Retinal pigment epithelial cell (primary cell): ENCODE data around the gene RUNX2.
"Not testable (repeated sequence)": the region's sequence is repeated elsewhere in the genome, so short reads cannot be mapped to it uniquely, and the experiment has no call there.

Experiments used
- DNase-seq: peaks from one replicate; pipeline ENCODE4 v3.0.0-alpha.2; 2010; ENCODE audit warnings: low read depth
- H3K4me3 ChIP-seq: 2 replicates; pipeline ENCODE4 v1.5.1; 2011; ENCODE audit warnings: mild to moderate bottlenecking, low read length, control low read depth, moderate library complexity
- CTCF ChIP-seq: conservative IDR thresholded peaks from 2 replicates; pipeline ENCODE4 v1.5.1; 2011; ENCODE audit warnings: low read depth, low read length, control low read depth, inconsistent platforms

RUNX2 gene

DNA sequence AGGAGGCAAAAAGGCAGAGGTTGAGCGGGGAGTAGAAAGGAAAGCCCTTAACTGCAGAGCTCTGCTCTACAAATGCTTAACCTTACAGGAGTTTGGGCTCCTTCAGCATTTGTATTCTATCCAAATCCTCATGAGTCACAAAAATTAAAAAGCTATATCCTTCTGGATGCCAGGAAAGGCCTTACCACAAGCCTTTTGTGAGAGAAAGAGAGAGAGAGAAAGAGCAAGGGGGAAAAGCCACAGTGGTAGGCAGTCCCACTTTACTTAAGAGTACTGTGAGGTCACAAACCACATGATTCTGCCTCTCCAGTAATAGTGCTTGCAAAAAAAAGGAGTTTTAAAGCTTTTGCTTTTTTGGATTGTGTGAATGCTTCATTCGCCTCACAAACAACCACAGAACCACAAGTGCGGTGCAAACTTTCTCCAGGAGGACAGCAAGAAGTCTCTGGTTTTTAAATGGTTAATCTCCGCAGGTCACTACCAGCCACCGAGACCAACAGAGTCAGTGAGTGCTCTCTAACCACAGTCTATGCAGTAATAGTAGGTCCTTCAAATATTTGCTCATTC is at the start of gene RUNX2:
Gene RUNX2 (plus strand): TSS at position 375 of the 567 bp plus-strand sequence. CDS start 397 bp downstream, outside the sequence.
- TF ChIP-seq CTCF = no peak
- peak within 1 kb of the TSS; percentile 38 for H3K4me3 ChIP-seq
- DNase-seq = peak; percentile 90

DNA sequence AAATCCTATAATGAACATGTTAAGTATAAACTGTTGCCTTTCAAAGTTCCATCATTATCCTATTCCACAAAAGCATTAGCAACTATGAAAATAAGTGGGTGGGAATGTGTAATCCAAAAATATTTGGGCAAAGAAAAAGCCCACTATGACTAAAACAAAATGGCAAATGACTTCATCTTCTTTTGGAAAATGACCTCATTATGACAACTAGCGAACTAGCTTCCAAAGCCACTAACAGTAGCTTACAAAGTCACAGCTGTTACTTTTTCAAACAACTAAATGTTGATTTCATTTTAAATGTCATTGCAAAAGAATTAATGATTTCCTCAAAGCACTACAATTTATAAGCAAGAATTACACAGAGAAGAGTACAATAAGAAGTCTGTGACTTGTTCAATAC is 49.8 kb upstream of the RUNX2 start:
- TF ChIP-seq CTCF = no peak
- no peak overlapping the region for H3K4me3 ChIP-seq
- DNase-seq = no peak

DNA sequence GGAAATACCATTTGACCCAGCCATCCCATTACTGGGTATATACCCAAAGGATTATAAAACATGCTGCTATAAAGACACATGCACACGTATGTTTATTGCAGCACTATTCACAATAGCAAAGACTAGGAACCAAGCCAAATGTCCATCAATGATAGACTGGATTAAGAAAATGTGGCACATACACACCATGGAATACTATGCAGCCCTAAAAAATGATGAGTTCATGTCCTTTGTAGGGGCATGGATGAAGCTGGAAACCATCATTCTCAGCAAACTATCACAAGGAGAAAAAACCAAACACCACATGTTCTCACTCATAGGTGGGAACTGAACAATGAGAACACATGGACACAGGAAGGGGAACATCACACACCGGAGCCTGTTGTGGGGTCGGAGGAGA is 41.4 kb upstream of the RUNX2 start:
- not testable (repeated sequence) for H3K4me3 ChIP-seq, DNase-seq

DNA sequence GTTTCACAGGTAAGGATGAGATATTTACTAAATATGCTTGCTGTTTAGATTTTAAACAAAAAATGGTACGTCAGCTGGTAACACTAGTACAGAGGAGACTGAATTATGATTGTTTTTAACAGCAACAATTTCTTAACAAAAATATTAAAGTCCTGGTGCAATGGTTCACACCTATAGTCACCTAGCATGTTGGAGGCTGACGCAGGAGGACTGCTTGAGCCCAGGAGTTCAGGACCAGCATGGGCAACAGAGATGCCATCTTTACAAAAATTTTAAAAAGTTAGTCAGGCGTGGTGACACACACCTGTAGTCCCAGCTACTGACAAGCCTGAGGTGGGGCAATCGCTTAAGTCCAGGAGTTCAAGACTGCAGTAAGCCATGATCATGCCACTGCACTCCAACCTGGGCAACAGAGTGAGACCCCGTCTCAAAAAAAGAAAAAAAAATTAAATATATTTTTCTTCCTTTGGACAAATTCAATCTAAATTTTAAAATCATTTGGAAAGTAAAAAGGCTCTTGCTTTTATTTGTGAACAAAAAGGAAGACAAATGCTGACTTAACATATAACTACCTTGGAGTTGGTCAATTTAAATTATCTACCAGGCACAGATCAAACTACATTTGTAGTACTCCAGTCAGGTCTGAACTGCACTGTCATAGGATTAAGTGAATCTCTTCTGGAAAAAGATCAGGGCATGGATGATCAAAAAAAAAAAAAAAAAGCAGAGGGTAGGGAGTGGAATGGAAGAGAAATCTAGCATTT is 38.2 kb upstream of the RUNX2 start:
- TF ChIP-seq CTCF = no peak
- no peak for DNase-seq
- no peak overlapping the region for H3K4me3 ChIP-seq

DNA sequence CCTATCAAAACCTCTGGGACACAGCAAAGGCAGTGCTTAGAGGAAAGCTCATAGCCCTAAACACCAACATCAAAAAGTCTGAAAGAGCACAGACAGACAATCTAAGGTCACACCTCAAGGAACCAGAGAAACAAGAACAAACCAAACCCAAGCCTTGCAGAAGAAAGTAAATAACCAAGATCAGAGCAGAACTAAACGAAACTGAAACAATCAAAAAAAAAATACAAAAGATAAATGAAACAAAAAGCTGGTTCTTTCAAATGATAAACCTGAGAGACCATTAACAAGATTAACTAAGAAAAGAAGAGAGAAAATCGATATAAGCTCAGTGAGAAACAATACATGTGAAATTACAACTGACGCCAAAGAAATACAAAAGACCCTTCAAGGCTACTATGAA is 34.8 kb upstream of the RUNX2 start:
- no peak overlapping the region for H3K4me3 ChIP-seq
- TF ChIP-seq CTCF = no peak

DNA sequence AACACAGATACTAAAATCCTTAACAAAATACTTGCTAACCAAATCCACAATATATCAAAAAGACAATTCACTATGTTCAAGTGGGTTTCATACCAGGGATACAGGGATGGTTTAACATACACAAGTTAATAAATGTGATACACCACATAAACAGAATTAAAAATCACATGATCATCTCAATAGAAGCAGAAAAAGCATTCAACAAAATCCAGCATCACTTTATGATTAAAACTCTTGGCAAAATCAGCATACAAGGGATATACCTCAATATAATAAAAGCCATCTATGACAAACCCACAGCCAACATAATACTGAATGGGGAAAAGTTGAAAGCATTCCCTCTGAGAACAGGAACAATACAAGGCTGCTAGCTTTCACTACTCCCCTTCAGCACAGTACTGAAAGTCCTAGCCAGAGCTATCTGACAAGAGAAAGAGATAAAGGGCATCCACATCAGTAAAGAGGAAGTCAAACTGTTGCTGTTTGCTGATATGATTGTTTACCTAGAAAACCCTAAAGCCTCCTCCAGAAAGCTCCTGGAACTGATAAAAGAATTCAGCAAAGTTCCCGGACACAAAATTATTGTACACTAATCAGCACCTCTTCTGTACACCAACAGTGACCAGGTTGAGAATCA is 33.9 kb upstream of the RUNX2 start:
- H3K4me3 ChIP-seq, DNase-seq: not testable (repeated sequence)

More for the DNA sequence above, 34.8 kb upstream of the RUNX2 start:
- no peak for DNase-seq

DNA sequence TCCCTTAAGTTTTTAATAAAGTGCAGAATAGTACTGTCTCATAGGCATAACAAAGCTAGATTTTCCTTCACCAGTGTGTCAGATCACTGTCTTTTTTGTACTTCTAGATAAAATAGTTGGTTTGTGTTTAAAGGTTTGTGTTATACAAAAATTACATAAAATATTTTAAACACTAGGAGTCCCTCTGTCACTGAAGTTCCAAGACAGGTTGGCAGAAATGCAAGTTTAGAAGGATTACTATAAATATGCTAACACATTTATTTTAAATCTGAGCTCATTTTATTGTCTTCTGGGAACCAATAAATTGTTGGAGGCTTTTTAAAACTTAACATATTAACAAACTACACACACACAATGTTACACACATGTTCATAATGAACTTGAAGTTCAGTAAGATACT is 30.8 kb upstream of the RUNX2 start:
- no peak for TF ChIP-seq CTCF

DNA sequence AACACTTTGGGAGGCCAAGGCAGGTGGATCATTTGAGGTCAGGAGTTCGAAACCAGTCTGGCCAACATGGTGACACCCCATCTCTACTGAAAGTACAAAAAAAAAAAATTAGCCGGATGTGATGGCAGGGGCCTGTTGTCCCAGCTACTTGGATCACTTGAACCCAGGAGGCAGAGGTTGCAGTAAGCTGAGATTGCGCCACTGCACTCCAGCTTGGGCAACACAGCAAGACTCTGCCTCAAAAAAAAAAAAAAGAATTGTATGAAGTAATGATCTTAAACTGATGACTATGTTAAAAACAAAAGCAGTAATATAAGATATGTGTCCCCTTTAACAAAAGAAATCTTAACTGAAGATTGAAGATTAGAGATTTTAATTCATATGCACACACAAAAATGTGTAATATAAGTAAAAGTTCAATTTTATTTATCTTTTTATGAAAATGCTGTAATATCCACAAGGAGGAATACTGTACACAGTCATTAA is 29.0 kb upstream of the RUNX2 start:
- TF ChIP-seq CTCF = no peak
- no peak for DNase-seq
- H3K4me3 ChIP-seq = no peak overlapping the region

More for the DNA sequence above, 30.8 kb upstream of the RUNX2 start:
- DNase-seq = no peak
- no peak overlapping the region for H3K4me3 ChIP-seq
